ENCODE results near the gene TMEM120B.

TMEM120B gene

DNA sequence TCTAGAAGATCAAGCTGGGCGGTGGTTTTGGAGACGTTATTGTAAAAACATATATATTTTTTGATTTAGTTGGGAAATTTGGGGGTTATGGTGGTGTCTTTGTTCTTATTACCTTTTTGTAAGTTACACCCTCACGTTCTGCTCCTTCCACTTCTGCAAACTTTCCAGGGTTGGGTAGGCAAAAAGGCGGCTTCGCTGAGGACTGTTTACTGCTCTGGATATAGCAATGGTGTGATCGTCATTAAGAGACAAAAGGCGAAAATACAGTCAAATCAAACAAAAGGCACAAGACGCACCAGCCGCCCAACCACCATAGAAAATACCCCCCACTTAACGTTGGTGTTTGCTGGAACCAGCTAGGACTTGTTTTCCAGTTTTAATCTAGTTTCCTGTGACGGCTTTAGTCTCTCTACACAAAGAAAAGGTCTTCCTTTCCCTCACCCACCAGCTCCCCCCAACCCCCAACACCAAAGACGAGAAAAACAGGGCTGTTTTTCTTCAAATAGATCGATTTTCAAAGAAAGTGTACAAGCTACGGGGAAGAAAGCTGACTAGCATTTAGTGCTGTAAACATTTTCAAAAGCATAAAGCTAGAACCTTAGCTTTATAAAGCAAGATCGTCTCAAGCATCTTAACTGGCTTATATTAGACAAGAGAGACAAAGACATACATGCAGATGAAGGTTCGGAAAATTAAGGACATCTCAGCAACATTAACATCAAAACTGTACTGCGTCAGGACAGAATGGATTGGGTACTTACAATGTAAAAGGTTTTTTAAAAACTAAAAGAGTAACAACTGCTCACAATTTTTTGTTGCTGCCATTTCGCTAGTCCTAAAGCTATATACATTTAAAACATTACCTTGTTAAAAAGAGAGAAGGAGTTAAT, 89.3 kb downstream of the TMEM120B start:
- peak overlapping the region; percentile 54 for H3K4me3 ChIP-seq (ENCODE audit: low read length)
- peak; percentile 45 for DNase-seq (ENCODE audit: low read depth)
- TF ChIP-seq, protein P1, sequence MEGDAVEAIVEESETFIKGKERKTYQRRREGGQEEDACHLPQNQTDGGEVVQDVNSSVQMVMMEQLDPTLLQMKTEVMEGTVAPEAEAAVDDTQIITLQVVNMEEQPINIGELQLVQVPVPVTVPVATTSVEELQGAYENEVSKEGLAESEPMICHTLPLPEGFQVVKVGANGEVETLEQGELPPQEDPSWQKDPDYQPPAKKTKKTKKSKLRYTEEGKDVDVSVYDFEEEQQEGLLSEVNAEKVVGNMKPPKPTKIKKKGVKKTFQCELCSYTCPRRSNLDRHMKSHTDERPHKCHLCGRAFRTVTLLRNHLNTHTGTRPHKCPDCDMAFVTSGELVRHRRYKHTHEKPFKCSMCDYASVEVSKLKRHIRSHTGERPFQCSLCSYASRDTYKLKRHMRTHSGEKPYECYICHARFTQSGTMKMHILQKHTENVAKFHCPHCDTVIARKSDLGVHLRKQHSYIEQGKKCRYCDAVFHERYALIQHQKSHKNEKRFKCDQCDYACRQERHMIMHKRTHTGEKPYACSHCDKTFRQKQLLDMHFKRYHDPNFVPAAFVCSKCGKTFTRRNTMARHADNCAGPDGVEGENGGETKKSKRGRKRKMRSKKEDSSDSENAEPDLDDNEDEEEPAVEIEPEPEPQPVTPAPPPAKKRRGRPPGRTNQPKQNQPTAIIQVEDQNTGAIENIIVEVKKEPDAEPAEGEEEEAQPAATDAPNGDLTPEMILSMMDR (IDR thresholded peaks at IDR 0.05; ENCODE audit: insufficient read depth, low read depth, low read length, missing control alignments) = no peak

DNA sequence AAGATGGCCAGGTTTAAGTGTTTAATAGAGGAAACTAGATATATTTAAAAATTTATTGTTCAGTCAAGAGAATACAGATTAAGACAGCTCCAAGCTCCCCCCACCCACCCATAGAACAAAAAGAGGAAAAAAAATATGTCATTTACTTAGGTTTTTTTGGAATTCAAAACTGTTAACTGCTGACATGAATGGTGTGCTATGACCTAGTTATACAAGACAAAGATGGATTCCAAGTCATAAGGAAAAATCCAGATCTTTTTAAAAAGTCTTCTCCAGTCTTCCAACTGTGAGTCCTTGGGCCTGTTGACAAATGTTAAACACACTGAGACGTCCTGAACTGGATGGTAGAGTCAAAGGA, 89.9 kb downstream of the TMEM120B start:
- no peak for DNase-seq (ENCODE audit: low read depth)
- H3K4me3 ChIP-seq (ENCODE audit: low read length) = peak overlapping the region; percentile 54
- TF ChIP-seq, protein P1 (IDR thresholded peaks at IDR 0.05; ENCODE audit: insufficient read depth, low read depth, low read length, missing control alignments) = no peak

DNA sequence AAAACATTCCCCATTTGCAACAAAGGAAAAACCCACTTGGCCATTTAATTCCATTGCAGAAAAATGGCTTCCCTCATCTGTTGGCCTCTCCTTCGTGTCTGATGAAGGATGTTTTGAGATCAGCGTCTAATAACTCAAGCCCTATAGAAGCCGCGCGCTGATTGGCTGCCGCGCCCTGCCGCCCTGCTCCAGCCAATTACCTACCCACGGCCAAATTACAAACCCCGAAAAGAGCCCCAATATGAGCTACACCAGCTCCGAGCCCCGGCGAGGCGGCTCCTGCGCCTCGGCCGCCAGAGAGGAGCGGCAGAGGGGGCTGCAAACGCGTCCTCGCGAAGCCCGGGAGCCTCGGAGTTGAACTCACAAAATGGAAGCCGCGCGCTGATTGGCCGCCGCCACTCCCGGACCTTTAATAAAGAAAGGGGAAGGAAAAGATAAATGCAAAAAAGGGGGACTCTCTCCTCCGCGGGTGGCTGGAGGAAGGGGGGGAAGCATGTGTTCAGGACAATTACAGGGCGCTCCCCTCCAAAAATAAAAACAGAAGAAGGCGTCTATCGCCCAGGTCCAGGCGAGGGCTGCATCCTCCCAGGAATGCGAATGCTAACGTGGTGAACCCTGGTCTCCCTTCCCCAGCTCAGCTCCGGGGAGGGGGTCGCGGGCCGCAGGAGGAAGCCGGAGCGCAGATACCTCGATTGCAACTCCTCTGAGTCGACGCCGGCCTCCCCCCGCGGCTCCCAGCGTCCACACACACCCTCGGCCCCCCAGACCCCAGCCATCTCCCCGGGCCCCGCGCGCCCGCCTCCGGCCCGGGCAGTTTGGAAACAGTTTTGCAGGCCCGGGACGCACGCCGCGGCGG, 90.5 kb downstream of the TMEM120B start:
- TF ChIP-seq, protein P1 (IDR thresholded peaks at IDR 0.05; ENCODE audit: insufficient read depth, low read depth, low read length, missing control alignments) = no peak
- DNase-seq (ENCODE audit: low read depth) = peak; percentile 94
- peak overlapping the region; percentile 54 for H3K4me3 ChIP-seq (ENCODE audit: low read length)

DNA sequence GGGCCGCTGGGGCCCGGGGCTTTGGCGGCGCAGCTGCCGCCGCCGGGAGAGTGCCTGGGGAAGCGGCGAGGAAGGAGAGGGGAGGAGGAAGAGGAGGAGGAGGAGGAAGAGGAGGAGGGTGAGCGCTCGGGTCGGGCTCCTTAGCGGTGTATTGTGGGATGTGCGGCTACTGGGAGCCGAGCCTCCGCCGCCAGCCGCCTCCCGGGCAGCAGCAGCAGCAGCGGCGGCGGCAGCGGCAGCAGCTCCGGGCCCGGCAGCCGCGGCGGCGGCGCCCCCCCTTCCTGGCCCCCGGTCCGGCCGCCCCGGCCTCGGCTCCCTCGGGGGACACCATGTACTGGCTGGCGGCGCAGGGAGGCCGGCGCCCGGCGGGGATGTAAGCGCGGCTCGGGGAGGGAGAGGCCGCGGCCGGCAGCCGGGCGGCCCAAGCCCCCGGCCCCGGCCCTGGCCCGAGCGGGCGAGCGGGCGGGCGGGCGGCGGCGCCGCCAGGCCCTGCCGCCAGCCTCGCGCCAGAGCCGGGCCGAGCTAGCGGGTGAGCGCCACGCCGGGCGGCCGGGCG, 91.4 kb downstream of the TMEM120B start, which contains the start of gene SETD1B:
Gene SETD1B, plus strand, starts transcription at position 149 of the 556 bp plus-strand sequence. CDS start 729 bp downstream, outside the sequence.
- TF ChIP-seq, protein P1 (IDR thresholded peaks at IDR 0.05; ENCODE audit: insufficient read depth, low read depth, low read length, missing control alignments) = no peak
- H3K4me3 ChIP-seq (ENCODE audit: low read length) = peak within 1 kb of the TSS; percentile 64
- DNase-seq (ENCODE audit: low read depth) = peak; percentile 54

DNA sequence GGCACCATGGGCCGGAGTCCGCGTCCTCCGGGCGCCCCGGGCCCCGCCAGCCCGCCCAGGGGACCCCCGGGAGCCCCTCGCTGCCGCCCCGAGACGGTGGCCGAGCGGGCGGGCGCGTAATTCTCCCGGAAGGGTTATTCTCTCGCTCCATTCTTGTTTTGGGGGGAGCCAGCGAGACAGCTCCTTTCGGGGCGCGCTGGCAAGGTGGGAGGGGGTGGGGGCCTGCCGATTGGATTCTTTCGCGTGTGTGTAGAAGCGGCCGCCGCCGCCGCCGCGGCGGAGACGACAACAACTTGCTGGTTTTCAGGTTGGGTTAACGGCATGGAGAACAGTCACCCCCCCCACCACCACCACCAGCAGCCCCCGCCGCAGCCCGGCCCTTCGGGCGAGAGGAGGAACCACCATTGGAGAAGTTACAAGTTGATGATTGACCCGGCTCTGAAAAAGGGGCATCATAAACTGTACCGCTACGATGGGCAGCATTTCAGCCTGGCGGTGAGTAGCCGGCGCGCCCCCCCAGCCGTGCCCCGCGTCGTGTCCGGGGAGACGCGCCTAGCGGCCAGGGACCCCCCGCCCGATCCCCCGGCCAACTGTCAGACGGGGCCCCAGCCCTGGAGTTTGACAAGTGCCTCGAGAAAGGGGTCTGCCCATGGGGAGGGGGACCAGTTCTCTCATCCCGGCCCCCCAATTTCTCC, 92.0 kb downstream of the TMEM120B start:
- peak overlapping the region; percentile 64 for H3K4me3 ChIP-seq (ENCODE audit: low read length)
- DNase-seq (ENCODE audit: low read depth) = peak; percentile 42
- TF ChIP-seq, protein P1 (IDR thresholded peaks at IDR 0.05; ENCODE audit: insufficient read depth, low read depth, low read length, missing control alignments) = no peak
